ENCODE data around the gene WFDC10A.
A peak's percentile ranks its signal among the peaks of the same experiment; 100 is the strongest.
"Not testable (repeated sequence)": the region's sequence is repeated elsewhere in the genome, so short reads cannot be mapped to it uniquely, and the experiment has no call there.

WFDC10A gene

GRCh38 chr20:45629496-45630100 is at the start of gene WFDC10A:
Gene WFDC10A (plus strand): TSS chr20:45629739. CDS start chr20:45629814, 75 bp downstream.
- peak; percentile 10 to 23 for DNase-seq (ENCODE audit: low read depth in 2 of 2)

GRCh38 chr20:45581702-45582101 is 47.8 kb upstream of the WFDC10A start:
- DNase-seq (ENCODE audit: low read depth in 2 of 2), result no peak

- DNase-seq (ENCODE audit: low read depth in 2 of 2), result no peak
Measured at GRCh38 chr20:45583502-45583901, 46.0 kb upstream of the WFDC10A start.

GRCh38 chr20:45584294-45584693 is 45.2 kb upstream of the WFDC10A start:
- DNase-seq (ENCODE audit: low read depth in 2 of 2), result not testable (repeated sequence)

- not testable (repeated sequence) for DNase-seq (ENCODE audit: low read depth in 2 of 2)
Measured at GRCh38 chr20:45585986-45586385, 43.6 kb upstream of the WFDC10A start.

GRCh38 chr20:45588800-45589199 is 40.7 kb upstream of the WFDC10A start:
- no peak for DNase-seq (ENCODE audit: low read depth in 2 of 2)

- DNase-seq (ENCODE audit: low read depth in 2 of 2), result no peak
Measured at GRCh38 chr20:45589725-45590124, 39.8 kb upstream of the WFDC10A start.

GRCh38 chr20:45592574-45593189 is 36.9 kb upstream of the WFDC10A start:
- DNase-seq (ENCODE audit: low read depth in 2 of 2), result no peak

- no peak for DNase-seq (ENCODE audit: low read depth in 2 of 2)
Measured at GRCh38 chr20:45593498-45593897, 36.0 kb upstream of the WFDC10A start.

GRCh38 chr20:45595235-45595634 is 34.3 kb upstream of the WFDC10A start:
- no peak for DNase-seq (ENCODE audit: low read depth in 2 of 2)

- no peak for DNase-seq (ENCODE audit: low read depth in 2 of 2)
Measured at GRCh38 chr20:45607810-45608209, 21.7 kb upstream of the WFDC10A start.

GRCh38 chr20:45611054-45611453 is 18.5 kb upstream of the WFDC10A start:
- DNase-seq (ENCODE audit: low read depth in 2 of 2), result peak in 1 of 2 donors; percentile 49

- no peak for DNase-seq (ENCODE audit: low read depth in 2 of 2)
Measured at GRCh38 chr20:45612314-45612713, 17.2 kb upstream of the WFDC10A start.

GRCh38 chr20:45617591-45617990 is 11.9 kb upstream of the WFDC10A start:
- no peak for DNase-seq (ENCODE audit: low read depth in 2 of 2)

- no peak for DNase-seq (ENCODE audit: low read depth in 2 of 2)
Measured at GRCh38 chr20:45621593-45621992, 7.9 kb upstream of the WFDC10A start.

- DNase-seq (ENCODE audit: low read depth in 2 of 2), result no peak
Measured at GRCh38 chr20:45626540-45626939, 3.0 kb upstream of the WFDC10A start.

- no peak for DNase-seq (ENCODE audit: low read depth in 2 of 2)
Measured at GRCh38 chr20:45630371-45630770, 832 bp downstream of the WFDC10A start.

GRCh38 chr20:45631184-45631583 is 1.6 kb downstream of the WFDC10A start, which contains the start of gene WFDC9:
Gene WFDC9 (minus strand): TSS chr20:45631284. CDS start chr20:45610181, 21,103 bp downstream.
- no peak for DNase-seq (ENCODE audit: low read depth in 2 of 2)

- DNase-seq (ENCODE audit: low read depth in 2 of 2), result no peak
Measured at GRCh38 chr20:45636513-45636912, 7.0 kb downstream of the WFDC10A start.

- no peak for DNase-seq (ENCODE audit: low read depth in 2 of 2)
Measured at GRCh38 chr20:45639687-45640086, 10.1 kb downstream of the WFDC10A start.

GRCh38 chr20:45641076-45641475 is 11.5 kb downstream of the WFDC10A start:
- not testable (repeated sequence) for DNase-seq (ENCODE audit: low read depth in 2 of 2)

GRCh38 chr20:45645869-45646268 is 16.3 kb downstream of the WFDC10A start:
- DNase-seq (ENCODE audit: low read depth in 2 of 2), result not testable (repeated sequence)

GRCh38 chr20:45646875-45647274 is 17.3 kb downstream of the WFDC10A start:
- DNase-seq (ENCODE audit: low read depth in 2 of 2), result no peak
